Measurements from ENCODE around the gene KCNN3.

KCNN3 gene

GRCh38 chr1:154816369-154816768, 53.7 kb downstream of the KCNN3 start:
- no peak for DNase-seq (ENCODE audit: low read depth)

GRCh38 chr1:154813846-154814505, 56.1 kb downstream of the KCNN3 start:
- no peak for DNase-seq (ENCODE audit: low read depth)

- DNase-seq (ENCODE audit: low read depth): no peak
These were observed 56.7 kb downstream of the KCNN3 start for GRCh38 chr1:154813300-154813816.

GRCh38 chr1:154812877-154813276, 57.2 kb downstream of the KCNN3 start:
- DNase-seq (ENCODE audit: low read depth): no peak

GRCh38 chr1:154810571-154810970, 59.5 kb downstream of the KCNN3 start:
- DNase-seq (ENCODE audit: low read depth): no peak

- no peak for DNase-seq (ENCODE audit: low read depth)
These were observed 60.4 kb downstream of the KCNN3 start for GRCh38 chr1:154809436-154810413.

GRCh38 chr1:154808909-154809262, 61.2 kb downstream of the KCNN3 start:
- DNase-seq (ENCODE audit: low read depth): no peak

GRCh38 chr1:154808261-154808908, 61.7 kb downstream of the KCNN3 start:
- no peak for DNase-seq (ENCODE audit: low read depth)

GRCh38 chr1:154807048-154807591, 63.0 kb downstream of the KCNN3 start:
- DNase-seq (ENCODE audit: low read depth): no peak

- DNase-seq (ENCODE audit: low read depth): no peak
These were observed 63.7 kb downstream of the KCNN3 start for GRCh38 chr1:154806333-154806732.

GRCh38 chr1:154802982-154803920, 66.8 kb downstream of the KCNN3 start:
- no peak for DNase-seq (ENCODE audit: low read depth)

GRCh38 chr1:154802336-154802969, 67.6 kb downstream of the KCNN3 start:
- no peak for DNase-seq (ENCODE audit: low read depth)

GRCh38 chr1:154801234-154802011, 68.7 kb downstream of the KCNN3 start:
- DNase-seq (ENCODE audit: low read depth): no peak

GRCh38 chr1:154799188-154799587, 70.9 kb downstream of the KCNN3 start:
- no peak for DNase-seq (ENCODE audit: low read depth)

- no peak for DNase-seq (ENCODE audit: low read depth)
These were observed 71.4 kb downstream of the KCNN3 start for GRCh38 chr1:154798645-154799044.

- DNase-seq (ENCODE audit: low read depth): no peak
These were observed 72.9 kb downstream of the KCNN3 start for GRCh38 chr1:154797175-154797574.

GRCh38 chr1:154796303-154796892, 73.7 kb downstream of the KCNN3 start:
- DNase-seq (ENCODE audit: low read depth): no peak

- no peak for DNase-seq (ENCODE audit: low read depth)
These were observed 75.5 kb downstream of the KCNN3 start for GRCh38 chr1:154794608-154795007.

GRCh38 chr1:154793685-154794084, 76.4 kb downstream of the KCNN3 start:
- DNase-seq (ENCODE audit: low read depth): no peak

All from stimulated activated CD4-positive, alpha-beta T cell treated with anti-CD3 and anti-CD28 coated beads, Interleukin-2, amount 100 ng/mL, for 4 hours (primary cell).